Measurements from ENCODE around the gene TAMALIN. TPM values are rescaled to one million over a fixed set of nuclear protein-coding genes. Genes with fewer than 3 reads are reported as not detected.

The TAMALIN gene
- total RNA-seq, 1 experiment from 2014 or later, result 1.2 TPM

- Histone ChIP-seq H2BK15ac (ENCODE audit: low read depth, low read length) (no peak overlapping the region), H4K20me1 (ENCODE audit: control insufficient read depth, insufficient read depth, insufficient read length) (no peaks in the 10 kb centered on the region), H2BK5ac (ENCODE audit: insufficient read length, low read length) (no peak overlapping the region), H3K14ac (ENCODE audit: insufficient read depth, low read length) (no peak overlapping the region), H2AFZ (ENCODE audit: low read length) (no peak overlapping the region), H4K8ac (replicated peaks; ENCODE audit: insufficient read length, low read depth, low read length) (no peak overlapping the region), H3T11ph (ENCODE audit: low read length) (no peak overlapping the region), H2BK20ac (ENCODE audit: low read depth, low read length, poor library complexity, severe bottlenecking) (no peak overlapping the region), H3K79me2 (ENCODE audit: insufficient read depth, low read length) (no peaks in the 10 kb centered on the region), H3K23me2 (ENCODE audit: insufficient read length, low read depth, low read length, poor library complexity, severe bottlenecking) (no peaks in the 10 kb centered on the region), H4K5ac (ENCODE audit: insufficient read length, low read depth, low read length) (no peak overlapping the region), H3K18ac (ENCODE audit: insufficient read length, low read depth, low read length) (no peak overlapping the region), H3K4me2 (ENCODE audit: insufficient read depth, insufficient read length, low read length) (no peak overlapping the region), H3K23ac (ENCODE audit: insufficient read length, low read depth, low read length) (no peak overlapping the region), H3K56ac (ENCODE audit: insufficient read length, low read depth, low read length) (no peak overlapping the region), H2BK120ac (ENCODE audit: low read depth, low read length, poor library complexity, severe bottlenecking) (no peak overlapping the region), H3K4me1 (ENCODE audit: insufficient read depth, low read length) (peaks cover 7% of the 10 kb centered on the region; the same call in 1 of the 2 replicates), H3K27me3 (ENCODE audit: insufficient read depth, low read length) (no peaks in the 10 kb centered on the region), H3K4ac (ENCODE audit: low read depth, low read length) (no peak overlapping the region), H3K9me3 (ENCODE audit: control insufficient read depth, low read depth, low read length) (no peaks in the 10 kb centered on the region), H4K91ac (ENCODE audit: insufficient read length, low read depth, low read length) (no peak overlapping the region), H3K27ac (ENCODE audit: insufficient read length, low read depth, low read length) (no peak overlapping the region), H3K79me1 (ENCODE audit: insufficient read depth, low read depth, low read length, poor library complexity, severe bottlenecking) (no peaks in the 10 kb centered on the region), H2AK5ac (ENCODE audit: insufficient read length, low read length) (no peak overlapping the region), H2BK12ac (ENCODE audit: insufficient read length, low read depth, low read length) (no peak overlapping the region), H3K9ac (ENCODE audit: extremely low read depth, insufficient read length, low read length) (no peak overlapping the region)
- TF ChIP-seq, protein P1, sequence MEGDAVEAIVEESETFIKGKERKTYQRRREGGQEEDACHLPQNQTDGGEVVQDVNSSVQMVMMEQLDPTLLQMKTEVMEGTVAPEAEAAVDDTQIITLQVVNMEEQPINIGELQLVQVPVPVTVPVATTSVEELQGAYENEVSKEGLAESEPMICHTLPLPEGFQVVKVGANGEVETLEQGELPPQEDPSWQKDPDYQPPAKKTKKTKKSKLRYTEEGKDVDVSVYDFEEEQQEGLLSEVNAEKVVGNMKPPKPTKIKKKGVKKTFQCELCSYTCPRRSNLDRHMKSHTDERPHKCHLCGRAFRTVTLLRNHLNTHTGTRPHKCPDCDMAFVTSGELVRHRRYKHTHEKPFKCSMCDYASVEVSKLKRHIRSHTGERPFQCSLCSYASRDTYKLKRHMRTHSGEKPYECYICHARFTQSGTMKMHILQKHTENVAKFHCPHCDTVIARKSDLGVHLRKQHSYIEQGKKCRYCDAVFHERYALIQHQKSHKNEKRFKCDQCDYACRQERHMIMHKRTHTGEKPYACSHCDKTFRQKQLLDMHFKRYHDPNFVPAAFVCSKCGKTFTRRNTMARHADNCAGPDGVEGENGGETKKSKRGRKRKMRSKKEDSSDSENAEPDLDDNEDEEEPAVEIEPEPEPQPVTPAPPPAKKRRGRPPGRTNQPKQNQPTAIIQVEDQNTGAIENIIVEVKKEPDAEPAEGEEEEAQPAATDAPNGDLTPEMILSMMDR (conservative IDR thresholded peaks at IDR 0.05), result no peak
- Mint-ChIP-seq H3K4me3 (no peak overlapping the region), H3K27me3 (ENCODE audit: low read depth) (no peaks in the 10 kb centered on the region), H3K27ac (no peak overlapping the region), H3K36me3 (ENCODE audit: insufficient read depth in 1 of 3, low read depth in 3 of 3) (peaks cover 20 to 25% (median 24%) of the 10 kb centered on the region in 3 experiments; a peak in 6 of 7 replicates), H3K4me1 (peaks cover 28 to 42% of the 10 kb centered on the region in 2 experiments), H3K9me3 (no peaks in the 10 kb centered on the region)
- no peak for DNase-seq
- WGBS (ENCODE audit: extremely low coverage, insufficient read length, low lambda C conversion rate), result no CpG with 5 or more reads among the region's 9 CpGs
Observed at GRCh38 chr12:51972849-51973273, 33.9 kb upstream of the TAMALIN start.
